DOHH2 (cell line): ENCODE results near the gene ZNF264.
A peak's percentile ranks its signal among the peaks of the same experiment; 100 is the strongest.

ENCODE experiments used
- H3F3A ChIP-seq: fragments of 200-600 bp; sonication (generic), shearing (Covaris generic); 2 replicates; pipeline ENCODE4 v1.6.0; 2016; ENCODE audit warnings: antibody characterized with exemption, mild to moderate bottlenecking; ENCODE audit not compliant: control insufficient read depth, insufficient read depth
- H3K27ac ChIP-seq: fragments of 200-600 bp; sonication (generic); 2 replicates; pipeline ENCODE4 v1.5.1; 2014; ENCODE audit warnings: low read depth, mild to moderate bottlenecking, low read length, moderate library complexity
- H3K27me3 ChIP-seq: fragments of 200-600 bp; sonication (generic); 2 replicates; pipeline ENCODE4 v1.6.1; 2014; ENCODE audit warnings: mild to moderate bottlenecking, low read length, mixed read lengths; ENCODE audit not compliant: control insufficient read depth
- H3K36me3 ChIP-seq: fragments of 200-600 bp; sonication (generic); 2 replicates; pipeline ENCODE4 v1.6.1; 2014; ENCODE audit warnings: mild to moderate bottlenecking, low read length, moderate library complexity, mixed read lengths; ENCODE audit not compliant: control insufficient read depth
- H3K4me1 ChIP-seq: fragments of 200-600 bp; sonication (generic); 2 replicates; pipeline ENCODE4 v1.6.1; 2014; ENCODE audit warnings: mild to moderate bottlenecking, low read length, mixed read lengths; ENCODE audit not compliant: control insufficient read depth
- H3K4me2 ChIP-seq: fragments of 200-600 bp; sonication (generic); 2 replicates; pipeline ENCODE4 v1.6.0; 2014; ENCODE audit warnings: mild to moderate bottlenecking, low read length, moderate library complexity
- H3K4me3 ChIP-seq: fragments of 200-600 bp; sonication (generic); 2 replicates; pipeline ENCODE4 v1.5.1; 2014; ENCODE audit warnings: mild to moderate bottlenecking, low read length, mixed read lengths
- H3K79me2 ChIP-seq: fragments of 200-600 bp; sonication (generic); 2 replicates; pipeline ENCODE4 v1.6.1; 2014; ENCODE audit warnings: mild to moderate bottlenecking, low read length, mixed read lengths; ENCODE audit not compliant: control insufficient read depth
- H3K9me2 ChIP-seq: fragments of 200-600 bp; sonication (generic); replicated peaks from 2 replicates; pipeline ENCODE4 v1.6.1; 2014; ENCODE audit warnings: mild to moderate bottlenecking, low read length, mixed read lengths; ENCODE audit not compliant: control insufficient read depth
- H3K9me3 ChIP-seq: fragments of 200-600 bp; sonication (generic); 2 replicates; pipeline ENCODE4 v1.6.1; 2014; ENCODE audit warnings: antibody characterized with exemption, low read length, mixed read lengths; ENCODE audit not compliant: control insufficient read depth, insufficient read depth
- H4K20me1 ChIP-seq: fragments of 200-600 bp; sonication (generic); 2 replicates; pipeline ENCODE4 v1.6.0; 2014; ENCODE audit warnings: low read depth, mild to moderate bottlenecking, antibody characterized with exemption, low read length, moderate library complexity; ENCODE audit not compliant: control insufficient read depth, insufficient read depth
- CTCF ChIP-seq: fragments of 200-600 bp; sonication (generic); IDR thresholded peaks from one replicate; pipeline ENCODE4 v1.5.1; 2014; ENCODE audit warnings: antibody characterized with exemption, mild to moderate bottlenecking, low read depth, low read length; ENCODE audit not compliant: poor library complexity, severe bottlenecking
- EZH2phosphoT487 ChIP-seq: fragments of 200-600 bp; sonication (generic); IDR thresholded peaks from 2 replicates; pipeline ENCODE4 v1.6.1; 2017; ENCODE audit warnings: borderline replicate concordance, mild to moderate bottlenecking, antibody characterized with exemption, low read length, moderate library complexity, mixed read lengths

The ZNF264 gene

DNA sequence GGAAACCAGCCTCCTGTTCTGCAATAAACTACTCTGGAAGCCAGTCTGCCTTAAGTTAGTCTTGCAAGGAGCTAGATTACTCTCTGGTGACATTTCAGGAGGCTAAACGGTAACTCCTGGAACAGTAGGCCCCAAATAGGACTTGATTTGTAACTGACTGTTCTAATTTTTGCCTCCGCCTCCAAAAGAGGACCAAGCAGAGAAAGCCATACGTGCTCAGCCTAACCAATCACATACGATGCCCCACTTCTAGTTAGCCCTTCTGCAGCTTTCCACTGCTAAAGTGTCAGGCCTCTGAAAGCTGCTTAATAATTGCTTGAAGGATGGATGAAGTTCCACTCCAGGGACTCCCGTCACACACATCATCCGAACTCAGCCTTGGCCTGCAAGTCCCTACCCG is 49.9 kb downstream of the ZNF264 start:
- H3K27ac ChIP-seq: peak overlapping the region; percentile 43

DNA sequence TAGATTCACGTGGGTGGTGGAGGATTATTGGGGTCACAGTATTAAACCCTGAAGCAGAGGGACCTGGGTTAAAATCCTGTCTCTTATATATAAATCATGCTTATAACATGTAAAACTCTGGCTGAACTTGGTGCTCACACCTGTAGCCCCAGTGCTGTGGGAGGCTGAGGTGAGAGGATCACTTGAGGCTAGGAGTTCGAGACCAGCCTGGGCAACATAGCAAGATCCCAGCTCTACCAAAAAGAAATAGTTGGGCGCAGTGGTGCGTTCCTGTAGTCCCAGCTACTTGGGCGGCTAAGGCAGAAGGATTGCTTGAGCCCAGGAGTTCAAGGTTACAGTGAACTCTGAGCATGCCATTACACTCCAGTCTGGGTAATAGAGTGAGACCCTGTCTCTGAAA is 51.5 kb downstream of the ZNF264 start:
- Histone ChIP-seq H3K9me2 (no peaks in the 10 kb centered on the region), H3K4me2 (no peak overlapping the region), H3K9me3 (peaks cover 14% of the 10 kb centered on the region; the same call in 1 of the 2 replicates), H3K4me3 (no peak overlapping the region), H3K79me2 (peaks cover 5% of the 10 kb centered on the region; the same call in 1 of the 2 replicates), H3F3A (no peaks in the 10 kb centered on the region), H3K4me1 (peaks cover 12% of the 10 kb centered on the region), H3K36me3 (no peaks in the 10 kb centered on the region; the same call in 1 of the 2 replicates), H4K20me1 (no peaks in the 10 kb centered on the region), H3K27me3 (no peaks in the 10 kb centered on the region), H3K27ac (no peak overlapping the region)
- no peak for TF ChIP-seq CTCF
- no peak for TF ChIP-seq EZH2phosphoT487

More for the DNA sequence above, 49.9 kb downstream of the ZNF264 start:
- Histone ChIP-seq H4K20me1 (no peaks in the 10 kb centered on the region), H3K9me3 (peaks cover 10% of the 10 kb centered on the region; the same call in 1 of the 2 replicates), H3K4me2 (peak overlapping the region; percentile 78), H3K4me3 (peak overlapping the region; percentile 85), H3K79me2 (peaks cover 5% of the 10 kb centered on the region; the same call in 1 of the 2 replicates), H3F3A (no peaks in the 10 kb centered on the region), H3K27me3 (no peaks in the 10 kb centered on the region), H3K36me3 (no peaks in the 10 kb centered on the region; the same call in 1 of the 2 replicates), H3K9me2 (no peaks in the 10 kb centered on the region), H3K4me1 (peaks cover 12% of the 10 kb centered on the region)
- TF ChIP-seq EZH2phosphoT487: no peak
- TF ChIP-seq CTCF: no peak

DNA sequence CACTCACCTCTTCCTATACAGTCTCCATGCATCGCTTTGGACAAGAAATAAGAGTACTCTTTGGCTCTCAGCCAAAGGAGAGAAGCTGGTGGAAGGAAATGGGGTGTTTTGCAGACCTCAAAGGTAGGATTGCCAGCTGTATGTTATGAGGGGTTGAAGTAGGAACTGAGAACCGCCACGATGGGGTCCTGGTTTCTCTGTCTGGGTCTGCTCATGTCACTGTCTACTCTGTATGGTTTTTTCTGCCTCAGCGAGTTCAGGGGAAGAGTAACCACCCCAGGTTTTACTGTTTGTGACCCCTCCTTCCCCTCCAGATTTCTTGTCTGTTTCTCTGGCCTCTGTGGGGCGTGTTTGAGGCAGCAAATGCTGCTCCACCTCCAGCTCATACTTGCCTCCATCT is 53.2 kb downstream of the ZNF264 start:
- Histone ChIP-seq H4K20me1 (no peaks in the 10 kb centered on the region), H3K9me2 (no peaks in the 10 kb centered on the region), H3K36me3 (peaks cover 5% of the 10 kb centered on the region; the same call in 1 of the 2 replicates), H3F3A (no peaks in the 10 kb centered on the region), H3K4me1 (peaks cover 12% of the 10 kb centered on the region), H3K27me3 (no peaks in the 10 kb centered on the region), H3K4me2 (no peak overlapping the region), H3K27ac (no peak overlapping the region), H3K4me3 (no peak overlapping the region), H3K79me2 (peaks cover 5% of the 10 kb centered on the region; the same call in 1 of the 2 replicates), H3K9me3 (peaks cover 8% of the 10 kb centered on the region; the same call in 1 of the 2 replicates)
- no peak for TF ChIP-seq CTCF
- TF ChIP-seq EZH2phosphoT487: no peak
